H1 (cell line): ENCODE data around the gene STARD13. TPM values are rescaled to one million over a fixed set of nuclear protein-coding genes. Genes with fewer than 3 reads are reported as not detected.

Experiments
- CTCF ChIA-PET: fragments of 300-600 bp; sonication (Branson Sonifier 250); formaldehyde crosslinking; loops from one replicate; lab custom pipeline; 2021; ENCODE audit not compliant: partially characterized antibody; lab: Charles Lee
- POLR2A ChIA-PET: fragments of 300-600 bp; sonication (Branson Sonifier 250); formaldehyde crosslinking; loops from one replicate; lab custom pipeline; 2021; ENCODE audit warnings: inconsistent platforms; ENCODE audit not compliant: partially characterized antibody; lab: Charles Lee
- DNase-seq, 2 experiments: peaks; one replicate each; pipeline versions ENCODE4 v3.0.0 to v3.0.0-alpha.2; 2010 to 2022; ENCODE audit warnings: low spot score in 2 of 2, low read depth in 1 of 2, mixed read lengths in 1 of 2
- FAIRE-seq: peaks from 2 replicates; lab custom pipeline; 2011; peaks lifted over from hg19 to GRCh38; lab: Jason Lieb, UNC
- H2AFZ ChIP-seq: 2 replicates; pipeline ENCODE4 v1.8.1; 2012; ENCODE audit warnings: low read length, inconsistent platforms
- H2AK5ac ChIP-seq: 2 replicates; pipeline ENCODE4 v1.6.1; 2013; ENCODE audit warnings: low read depth, low read length
- H2BK120ac ChIP-seq: replicated peaks from 2 replicates; pipeline ENCODE3; 2013; ENCODE audit warnings: low read depth, low read length, inconsistent platforms
- H2BK12ac ChIP-seq: 2 replicates; pipeline ENCODE4 v1.6.1; 2013; ENCODE audit warnings: low read depth, low read length
- H2BK15ac ChIP-seq: 2 replicates; pipeline ENCODE4 v1.6.1; 2013; ENCODE audit warnings: low read length
- H2BK20ac ChIP-seq: 2 replicates; pipeline ENCODE4 v1.6.1; 2013; ENCODE audit warnings: low read length
- H2BK5ac ChIP-seq: 2 replicates; pipeline ENCODE4 v1.6.1; 2013; ENCODE audit warnings: low read depth, low read length
- H3K14ac ChIP-seq: 2 replicates; pipeline ENCODE4 v1.6.1; 2013; ENCODE audit warnings: inconsistent platforms; ENCODE audit not compliant: insufficient read length
- H3K18ac ChIP-seq: 2 replicates; pipeline ENCODE4 v1.6.1; 2013; ENCODE audit warnings: low read length; ENCODE audit errors: extremely low read depth
- H3K23ac ChIP-seq: 2 replicates; pipeline ENCODE4 v1.6.1; 2013; ENCODE audit warnings: inconsistent platforms; ENCODE audit not compliant: insufficient read length
- H3K23me2 ChIP-seq: 2 replicates; pipeline ENCODE4 v1.6.1; 2013; ENCODE audit warnings: low read depth, low read length
- H3K27ac ChIP-seq: 2 replicates; pipeline ENCODE4 v1.6.1; 2011; ENCODE audit warnings: low read depth, low read length, inconsistent platforms
- H3K27me3 ChIP-seq, 4 experiments: replicated peaks in 1 of 4; 1 replicate in 1 of 4; 2 replicates in 3 of 4; pipeline versions ENCODE4 v1.6.1 to v1.8.1; 2011 to 2013; ENCODE audit warnings: low read length in 3 of 4, mild to moderate bottlenecking in 3 of 4, inconsistent platforms in 2 of 4, mixed read lengths in 2 of 4, moderate library complexity in 1 of 4; ENCODE audit not compliant: control insufficient read depth in 3 of 4, insufficient read depth in 3 of 4; ENCODE audit errors: extremely low read depth in 1 of 4
- H3K36me3 ChIP-seq, 4 experiments: 2 replicates each; pipeline versions ENCODE4 v1.6.1 to v1.8.1; 2011 to 2013; ENCODE audit warnings: mild to moderate bottlenecking in 4 of 4, low read length in 3 of 4, moderate library complexity in 2 of 4, control low read depth in 1 of 4, inconsistent platforms in 1 of 4; ENCODE audit not compliant: insufficient read depth in 4 of 4, control insufficient read depth in 2 of 4
- H3K4ac ChIP-seq: replicated peaks from 2 replicates; pipeline ENCODE3; 2013; ENCODE audit warnings: low read length, low read depth, mixed read lengths, inconsistent platforms; ENCODE audit not compliant: insufficient read length
- H3K4me1 ChIP-seq, 4 experiments: replicated peaks in 1 of 4; 1 replicate in 1 of 4; 2 replicates in 3 of 4; pipeline versions ENCODE4 v1.6.1 to v1.8.1; 2011 to 2013; ENCODE audit warnings: low read length in 3 of 4, inconsistent platforms in 2 of 4, mixed read lengths in 1 of 4; ENCODE audit not compliant: insufficient read depth in 4 of 4, control insufficient read depth in 3 of 4
- H3K4me2 ChIP-seq, 2 experiments: 2 replicates each; pipeline versions ENCODE4 v1.6.1 to v1.8.1; 2011 to 2013; ENCODE audit warnings: low read depth in 2 of 2, low read length in 2 of 2, control low read depth in 1 of 2, inconsistent platforms in 1 of 2, mild to moderate bottlenecking in 1 of 2; ENCODE audit not compliant: insufficient read depth in 1 of 2
- H3K4me3 ChIP-seq, 4 experiments: fragments of 200-600, 300-600 bp in 1 of 4; sonication (generic), shearing (Covaris generic), sonication (Bioruptor Twin) in 1 of 4; 2 replicates each; pipeline versions ENCODE4 v1.5.1 to v1.8.1; 2011 to 2016; ENCODE audit warnings: low read length in 4 of 4, low read depth in 3 of 4, control low read depth in 2 of 4, inconsistent platforms in 2 of 4, mild to moderate bottlenecking in 2 of 4, mixed read lengths in 1 of 4, moderate library complexity in 1 of 4; ENCODE audit not compliant: insufficient read depth in 2 of 4; ENCODE audit errors: extremely low read depth in 1 of 4
- H3K56ac ChIP-seq: replicated peaks from 2 replicates; pipeline ENCODE3; 2013; ENCODE audit warnings: low read depth, mild to moderate bottlenecking, mixed read lengths, low read length, inconsistent platforms; ENCODE audit not compliant: insufficient read length
- H3K79me1 ChIP-seq: 2 replicates; pipeline ENCODE4 v1.6.1; 2013; ENCODE audit warnings: low read depth, low read length, control low read depth
- H3K79me2 ChIP-seq, 2 experiments: 2 replicates each; pipeline versions ENCODE4 v1.6.1 to v1.8.1; 2012 to 2013; ENCODE audit warnings: low read length in 2 of 2, mild to moderate bottlenecking in 2 of 2, inconsistent platforms in 1 of 2; ENCODE audit not compliant: insufficient read depth in 2 of 2, control insufficient read depth in 1 of 2
- H3K9ac ChIP-seq, 4 experiments: replicated peaks in 1 of 4; 1 replicate in 1 of 4; 2 replicates in 3 of 4; pipeline versions ENCODE4 v1.6.1 to v1.8.1; 2011 to 2013; ENCODE audit warnings: low read depth in 3 of 4, low read length in 3 of 4, control low read depth in 2 of 4, mild to moderate bottlenecking in 2 of 4, moderate library complexity in 2 of 4, inconsistent platforms in 1 of 4; ENCODE audit errors: extremely low read depth in 1 of 4
- H3K9me3 ChIP-seq, 2 experiments: 2 replicates each; pipeline versions ENCODE4 v1.6.1 to v1.8.1; 2012 to 2013; ENCODE audit warnings: mild to moderate bottlenecking in 2 of 2, moderate library complexity in 2 of 2, control low read depth in 1 of 2, inconsistent platforms in 1 of 2, low read depth in 1 of 2, low read length in 1 of 2, mixed read lengths in 1 of 2; ENCODE audit not compliant: insufficient read depth in 2 of 2
- H4K20me1 ChIP-seq, 2 experiments: replicated peaks in 1 of 2; 2 replicates each; pipeline versions ENCODE3 to v1.8.1; 2011 to 2013; ENCODE audit warnings: inconsistent platforms in 2 of 2, low read length in 2 of 2, mild to moderate bottlenecking in 1 of 2; ENCODE audit not compliant: insufficient read depth in 2 of 2, control insufficient read depth in 1 of 2
- H4K5ac ChIP-seq: 2 replicates; pipeline ENCODE4 v1.6.1; 2013; ENCODE audit warnings: low read length, low read depth, mixed read lengths, inconsistent platforms; ENCODE audit not compliant: insufficient read length
- H4K8ac ChIP-seq: 2 replicates; pipeline ENCODE4 v1.8.0; 2013; ENCODE audit warnings: mild to moderate bottlenecking, moderate library complexity, low read length, inconsistent platforms; ENCODE audit not compliant: insufficient read depth; ENCODE audit errors: extremely low read depth
- H4K91ac ChIP-seq: replicated peaks from 2 replicates; pipeline ENCODE3; 2013; ENCODE audit warnings: low read length, mixed read lengths, inconsistent platforms; ENCODE audit not compliant: insufficient read length
- SAP30 ChIP-seq: fragments of 300-600 bp; sonication (generic); IDR thresholded peaks from 2 replicates; pipeline ENCODE4 v1.7.1; 2012; ENCODE audit warnings: low read length, moderate library complexity, mild to moderate bottlenecking, inconsistent platforms; ENCODE audit not compliant: insufficient read depth, insufficient replicate concordance
- ZNF274 ChIP-seq: IDR thresholded peaks from 2 replicates; pipeline ENCODE4 v1.7.0; 2012; ENCODE audit warnings: low read length, borderline replicate concordance; ENCODE audit errors: extremely low read depth
- whole genome bisulfite sequencing, 2 experiments: shearing (Covaris generic) in 1 of 2; methylation state at CpG; one replicate each; pipeline versions ENCODE4 v1.1.6 to v1.1.7; 2013 to 2015; ENCODE audit warnings: low lambda C conversion rate in 2 of 2, mixed read lengths in 2 of 2, inconsistent platforms in 1 of 2, low coverage in 1 of 2, missing lambda C conversion rate in 1 of 2; ENCODE audit not compliant: insufficient replicate concordance in 2 of 2, insufficient coverage in 1 of 2, insufficient read length in 1 of 2; ENCODE audit errors: extremely low coverage in 1 of 2, missing lambda C conversion rate in 1 of 2; 5-methylcytosine and 5-hydroxymethylcytosine counted together
- polyA plus RNA-seq, 7 experiments: library from polyadenylated mRNA; depleted of rRNA in 3 of 7; stranded (reverse) in 5 of 7; unstranded in 2 of 7; fragments of >200 nt in 5 of 7; fragments of 200-250 nt in 2 of 7; gene quantifications; 1 replicate in 5 of 7; 2 replicates in 1 of 7; 4 replicates in 1 of 7; pipeline versions ENCODE4 v1.2.1 to v1.2.3, GENCODE V29; 2011 to 2013; ENCODE audit warnings: missing spikeins in 2 of 7, mixed read lengths in 2 of 7
- total RNA-seq: library from RNA; stranded (reverse); fragmentation: NEBNext Ultra II Directional; extraction: Animal tissue kit (Norgen Biotek cat#: 25700); gene quantifications from 2 replicates; pipeline ENCODE4 v1.2.1, GENCODE V29; 2021

Gene STARD13
- total and polyA plus RNA-seq, 2 of the 8 experiments (the other 6 are each of a cell fraction or from before 2014, with no cell fraction given): 0.82 to 2.9 TPM

GRCh38 chr13:33072282-33072681 is 213.3 kb downstream of the STARD13 start:
- CTCF ChIA-PET: no interaction called here
- H3K9me3 ChIP-seq: no peaks in the 10 kb centered on the region
- no peak overlapping the region for H3K18ac ChIP-seq
- H3K79me2 ChIP-seq: no peaks in the 10 kb centered on the region
- H3K9ac ChIP-seq: no peak overlapping the region
- H2BK12ac ChIP-seq: no peak overlapping the region
- no peak overlapping the region for H2BK20ac ChIP-seq
- no peaks in the 10 kb centered on the region for H3K79me1 ChIP-seq
- POLR2A ChIA-PET: no interaction called here
- 0 out of 4 replicates have a peak overlapping the region, but pooled peaks of 1 of the 2 experiments have one; percentile 15 for H3K4me2 ChIP-seq
- WGBS, 2 experiments: 86% methylated on average over 2 of the region's 2 CpGs; no CpG with 5 or more reads in 1 of the 2 experiments
- H4K8ac ChIP-seq: no peak overlapping the region
- H3K4me1 ChIP-seq: peaks cover 0 to 3% (median 0%) of the 10 kb centered on the region in 4 experiments; a peak in 1 of 7 replicates
- no peak overlapping the region for H3K23ac ChIP-seq
- H2BK120ac ChIP-seq: no peak overlapping the region
- H4K91ac ChIP-seq: no peak overlapping the region
- FAIRE-seq (no peak), DNase-seq (no peak)
- H3K4ac ChIP-seq: no peak overlapping the region
- H4K20me1 ChIP-seq: no peaks in the 10 kb centered on the region
- no peak overlapping the region for H2BK15ac ChIP-seq
- H3K56ac ChIP-seq: no peak overlapping the region
- no peak overlapping the region for H4K5ac ChIP-seq
- no peaks in the 10 kb centered on the region for H3K36me3 ChIP-seq
- H2AK5ac ChIP-seq: no peak overlapping the region
- no peak overlapping the region for H2BK5ac ChIP-seq
- H3K4me3 ChIP-seq: no peak overlapping the region
- H3K27me3 ChIP-seq: no peaks in the 10 kb centered on the region
- H3K14ac ChIP-seq: no peak overlapping the region
- H2AFZ ChIP-seq: no peak overlapping the region
- no peak overlapping the region for H3K27ac ChIP-seq
- H3K23me2 ChIP-seq: no peaks in the 10 kb centered on the region
- TF ChIP-seq ZNF274 (no peak), SAP30 (no peak)
